ENCODE measurements around the gene SENP2.

- TF ChIP-seq, protein P1, sequence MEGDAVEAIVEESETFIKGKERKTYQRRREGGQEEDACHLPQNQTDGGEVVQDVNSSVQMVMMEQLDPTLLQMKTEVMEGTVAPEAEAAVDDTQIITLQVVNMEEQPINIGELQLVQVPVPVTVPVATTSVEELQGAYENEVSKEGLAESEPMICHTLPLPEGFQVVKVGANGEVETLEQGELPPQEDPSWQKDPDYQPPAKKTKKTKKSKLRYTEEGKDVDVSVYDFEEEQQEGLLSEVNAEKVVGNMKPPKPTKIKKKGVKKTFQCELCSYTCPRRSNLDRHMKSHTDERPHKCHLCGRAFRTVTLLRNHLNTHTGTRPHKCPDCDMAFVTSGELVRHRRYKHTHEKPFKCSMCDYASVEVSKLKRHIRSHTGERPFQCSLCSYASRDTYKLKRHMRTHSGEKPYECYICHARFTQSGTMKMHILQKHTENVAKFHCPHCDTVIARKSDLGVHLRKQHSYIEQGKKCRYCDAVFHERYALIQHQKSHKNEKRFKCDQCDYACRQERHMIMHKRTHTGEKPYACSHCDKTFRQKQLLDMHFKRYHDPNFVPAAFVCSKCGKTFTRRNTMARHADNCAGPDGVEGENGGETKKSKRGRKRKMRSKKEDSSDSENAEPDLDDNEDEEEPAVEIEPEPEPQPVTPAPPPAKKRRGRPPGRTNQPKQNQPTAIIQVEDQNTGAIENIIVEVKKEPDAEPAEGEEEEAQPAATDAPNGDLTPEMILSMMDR (conservative IDR thresholded peaks at IDR 0.05; ENCODE audit: low read depth, low read length) = no peak
- TF ChIP-seq EZH2 (IDR thresholded peaks at IDR 0.05; ENCODE audit: low read length, unreplicated experiment) = no peak
These were observed 69.6 kb downstream of the SENP2 start for GRCh38 chr3:185655426-185656320.

All from PC-3 (cell line).